T-helper 2 cell treated with Interferon-gamma antibody and Interleukin-4, amounts not matched to agents 100 ng/mL and 5 ng/mL, for 36 hours (primary cell): Measurements from ENCODE around the gene EDN1. TPM values are rescaled to one million over a fixed set of nuclear protein-coding genes. Genes with fewer than 3 reads are reported as not detected.

Experiments used
- intact Hi-C: fragments of 100-400 bp; cut with micrococcal nuclease; formaldehyde crosslinking; loops from one replicate; pipeline ENCODE4 v1.15.1; 2023
- total RNA-seq: library from RNA; stranded (reverse); gene quantifications from 2 replicates; pipeline ENCODE4 v1.2.3, GENCODE V29; 2022

EDN1 gene
- total RNA-seq, 1 donor from 2014 or later = 0.07 TPM

DNA sequence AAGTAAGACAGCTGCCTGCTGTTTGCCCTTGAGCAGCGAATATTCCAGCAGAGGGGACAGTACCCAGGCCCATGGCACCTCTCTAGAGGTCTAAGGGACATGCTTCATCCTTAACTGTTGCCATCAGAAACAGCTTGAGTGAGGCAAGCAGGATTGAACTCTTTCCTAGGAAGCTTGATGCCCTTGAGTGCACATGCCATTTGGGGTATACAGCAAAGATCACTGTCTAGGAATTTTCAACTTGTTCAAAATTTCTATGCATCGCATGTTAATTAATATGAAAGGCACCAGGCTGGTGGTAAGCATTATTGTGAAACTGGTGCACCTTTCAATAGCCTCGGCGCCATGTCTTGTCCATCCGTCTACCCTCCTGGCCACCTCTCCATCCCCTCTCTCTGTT lies 54.1 kb downstream of the EDN1 start:
- intact Hi-C loops = no loop called here

GRCh38 chr6:12344961-12345693 lies 55.0 kb downstream of the EDN1 start:
- intact Hi-C loops = no loop called here

DNA sequence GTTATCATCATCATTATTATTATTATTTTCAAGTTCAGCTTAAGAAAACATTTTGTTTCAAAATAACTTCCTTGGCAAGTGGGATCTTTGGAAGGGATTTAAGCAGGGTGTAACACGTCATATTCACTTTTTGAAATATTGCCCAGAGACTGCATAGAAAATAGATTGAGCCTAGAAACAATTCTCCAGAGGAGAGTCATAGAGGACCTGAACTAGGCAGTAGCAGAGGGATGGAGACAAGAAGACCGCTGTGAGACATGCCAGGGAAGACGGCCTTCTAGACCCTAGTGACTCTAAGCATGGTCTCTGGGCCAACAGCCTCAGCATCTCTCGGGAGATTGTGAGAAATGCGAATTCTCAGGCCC lies 55.5 kb downstream of the EDN1 start:
- intact Hi-C loops = no loop called here
